GM04503 (cell line): ENCODE measurements around the gene PCDH15.
"Not testable (repeated sequence)": the region's sequence is repeated elsewhere in the genome, so short reads cannot be mapped to it uniquely, and the experiment has no call there.

ENCODE experiments used
- DNase-seq: peaks from one replicate; pipeline ENCODE4 v3.0.0-alpha.2; 2012; ENCODE audit warnings: low read depth

The PCDH15 gene

GRCh38 chr10:53978301-53978700, 822.7 kb downstream of the PCDH15 start:
- no peak for DNase-seq

GRCh38 chr10:53977267-53977666, 823.8 kb downstream of the PCDH15 start:
- no peak for DNase-seq

DNA sequence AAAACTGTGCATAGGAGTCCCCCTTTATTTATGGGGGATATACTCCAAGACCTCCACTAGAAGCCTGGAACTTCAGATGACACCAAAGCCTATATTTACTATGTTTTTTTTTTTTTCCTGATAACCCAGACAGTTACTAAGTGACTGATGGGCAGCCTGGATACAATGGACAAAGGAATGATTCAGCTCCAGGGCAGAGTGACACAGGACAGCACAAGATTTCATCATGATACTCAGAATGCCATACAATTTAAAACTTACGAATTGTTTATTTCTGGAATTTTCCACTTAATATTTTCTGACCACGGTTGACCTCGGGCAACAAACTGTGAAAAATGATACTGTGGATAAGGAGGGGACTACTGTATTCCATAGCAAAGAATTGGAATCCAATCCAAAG, 843.6 kb downstream of the PCDH15 start:
- DNase-seq = no peak

- DNase-seq = no peak
These were observed 845.9 kb downstream of the PCDH15 start for GRCh38 chr10:53955091-53955490.

- no peak for DNase-seq
These were observed 848.1 kb downstream of the PCDH15 start for GRCh38 chr10:53952698-53953630.

- no peak for DNase-seq
These were observed 861.4 kb downstream of the PCDH15 start for GRCh38 chr10:53939654-53940053.

DNA sequence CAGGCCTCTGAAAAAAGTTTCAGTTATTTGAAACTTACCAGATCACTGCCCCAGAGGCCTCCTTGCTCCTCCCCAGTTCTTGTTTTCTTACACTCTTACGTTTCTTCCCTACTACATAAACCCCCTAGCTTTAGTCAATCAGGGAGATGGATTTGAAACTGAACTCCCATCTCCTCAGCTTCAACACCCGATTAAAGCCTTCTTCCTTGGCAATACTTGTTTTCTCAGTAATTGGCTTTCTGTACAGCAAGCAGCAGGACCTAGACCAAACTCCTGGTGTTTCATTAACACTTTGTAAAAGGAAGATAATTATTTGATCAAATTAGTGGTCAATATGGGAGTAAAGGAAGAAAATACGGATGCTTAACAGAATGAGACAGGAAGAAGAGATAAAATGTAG, 870.4 kb downstream of the PCDH15 start:
- DNase-seq = no peak

DNA sequence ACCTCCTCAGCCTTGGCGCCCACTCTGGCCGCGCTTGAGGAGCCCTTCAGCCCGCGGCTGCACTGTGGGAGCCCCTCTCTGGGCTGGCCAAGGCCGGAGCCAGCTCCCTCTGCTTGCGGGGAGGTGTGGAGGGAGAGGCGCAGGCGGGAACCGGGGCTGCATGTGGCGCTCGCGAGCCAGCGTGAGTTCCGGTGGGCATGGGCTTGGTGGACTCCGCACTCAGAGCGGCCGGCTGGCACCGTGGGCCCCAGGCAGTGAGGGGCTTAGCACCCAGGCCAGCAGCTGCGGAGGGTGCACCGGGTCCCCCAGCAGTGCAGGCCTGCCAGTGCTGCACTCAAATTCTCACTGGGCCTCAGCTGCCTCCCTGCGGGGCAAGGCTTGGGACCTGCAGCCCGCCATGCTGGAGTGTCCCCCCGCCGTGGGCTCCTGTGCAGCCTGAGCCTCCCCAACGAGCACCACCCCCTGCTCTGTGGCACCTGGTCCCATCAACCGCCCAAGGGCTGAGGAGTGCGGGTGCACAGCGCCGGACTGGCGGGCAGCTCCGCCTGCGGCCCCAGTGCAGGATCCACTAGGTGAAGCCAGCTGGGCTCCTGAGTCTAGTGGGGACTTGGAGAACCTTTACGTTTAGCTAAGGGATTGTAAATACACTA, 876.9 kb downstream of the PCDH15 start:
- not testable (repeated sequence) for DNase-seq

DNA sequence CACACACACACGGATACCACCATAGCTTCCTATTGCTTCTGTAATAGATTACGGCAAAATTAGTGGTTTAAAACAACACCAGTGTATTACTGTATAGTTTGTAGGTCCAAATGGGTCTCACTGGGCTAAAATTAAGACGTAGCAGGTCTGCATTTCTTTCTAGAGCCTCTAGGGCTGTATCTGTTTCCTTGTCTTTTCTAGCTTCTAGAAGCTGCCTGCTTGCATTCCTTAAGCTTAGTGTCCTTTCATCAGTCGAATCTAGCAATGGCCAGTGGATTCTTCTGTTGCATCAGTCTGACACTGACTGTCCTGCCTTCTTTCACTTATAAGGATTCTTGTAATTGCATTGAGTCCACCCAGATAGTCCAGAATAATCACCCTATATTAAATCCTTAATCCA, 882.3 kb downstream of the PCDH15 start:
- DNase-seq = no peak

DNA sequence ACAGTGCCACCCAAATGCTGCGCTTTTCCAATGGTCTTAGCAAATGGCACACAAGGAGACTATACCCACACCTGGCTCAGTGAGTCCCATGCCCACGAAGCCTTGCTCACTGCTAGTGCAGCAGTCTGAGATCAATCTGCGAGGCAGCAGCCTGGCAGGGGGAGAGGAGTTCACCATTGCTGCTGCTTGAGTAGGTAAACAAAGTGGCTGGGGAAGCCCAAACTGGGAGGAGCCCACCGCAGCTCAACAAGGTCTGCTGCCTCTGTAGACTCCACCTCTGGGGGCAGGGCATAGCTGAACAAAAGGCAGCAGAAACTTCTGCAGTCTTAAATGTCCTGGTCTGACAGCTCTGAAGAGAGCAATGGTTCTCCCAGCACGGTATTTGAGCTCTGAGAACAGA, 891.2 kb downstream of the PCDH15 start:
- no peak for DNase-seq

- no peak for DNase-seq
These were observed 896.4 kb downstream of the PCDH15 start for GRCh38 chr10:53904506-53905241.

GRCh38 chr10:53903756-53904155, 897.3 kb downstream of the PCDH15 start:
- DNase-seq = no peak

DNA sequence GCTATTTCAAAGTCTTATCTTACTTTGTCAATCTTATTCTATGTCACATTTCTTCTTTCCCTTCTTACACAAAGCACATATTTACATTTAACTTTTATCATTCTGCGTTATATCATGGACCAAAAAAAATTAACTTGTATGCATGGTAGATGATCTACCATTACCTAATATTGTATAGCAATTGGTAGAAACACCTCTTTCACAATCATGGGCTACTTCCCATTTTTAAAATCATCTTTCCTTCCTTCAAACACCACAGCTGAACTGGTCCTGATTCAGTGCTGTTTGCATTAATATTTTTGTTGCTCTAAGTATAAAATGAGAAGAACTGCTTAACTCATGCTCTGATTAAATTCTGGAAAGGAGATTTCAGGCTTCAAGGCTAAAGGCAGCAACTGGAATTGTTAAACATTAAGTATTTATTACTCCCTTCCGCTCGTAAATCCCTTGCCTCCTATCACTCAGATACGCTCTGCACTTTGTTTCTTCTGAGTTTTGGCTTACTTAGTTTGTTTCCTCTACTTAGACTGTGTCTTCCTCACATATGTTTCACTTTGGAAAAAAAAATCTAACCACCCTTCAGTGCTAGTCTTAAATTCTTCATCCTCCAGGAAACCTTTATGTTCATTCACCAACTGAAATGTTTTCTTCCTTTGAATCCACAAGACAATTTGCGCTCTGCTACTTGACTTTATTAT, 901.4 kb downstream of the PCDH15 start:
- no peak for DNase-seq

GRCh38 chr10:53898532-53898931, 902.5 kb downstream of the PCDH15 start:
- no peak for DNase-seq

- DNase-seq = no peak
These were observed 906.9 kb downstream of the PCDH15 start for GRCh38 chr10:53894145-53894544.

DNA sequence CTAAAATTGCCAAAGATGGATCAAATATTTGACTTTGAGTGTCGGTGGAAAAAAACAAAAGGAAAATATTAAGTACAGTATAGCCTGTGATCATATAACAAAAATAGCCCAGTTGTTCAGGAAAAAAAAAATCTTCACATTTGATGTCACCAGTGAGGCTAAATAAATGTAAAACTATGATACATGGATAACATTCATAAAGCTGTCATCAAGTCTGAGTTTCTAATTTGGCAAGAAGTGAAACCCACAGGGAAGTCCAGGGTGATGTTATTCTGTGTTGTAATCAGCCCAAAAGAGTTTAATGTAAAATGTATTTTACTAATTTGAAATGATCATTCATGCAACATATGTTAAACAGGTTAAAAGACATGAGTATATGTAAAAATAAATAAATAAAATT, 908.0 kb downstream of the PCDH15 start:
- DNase-seq = no peak

DNA sequence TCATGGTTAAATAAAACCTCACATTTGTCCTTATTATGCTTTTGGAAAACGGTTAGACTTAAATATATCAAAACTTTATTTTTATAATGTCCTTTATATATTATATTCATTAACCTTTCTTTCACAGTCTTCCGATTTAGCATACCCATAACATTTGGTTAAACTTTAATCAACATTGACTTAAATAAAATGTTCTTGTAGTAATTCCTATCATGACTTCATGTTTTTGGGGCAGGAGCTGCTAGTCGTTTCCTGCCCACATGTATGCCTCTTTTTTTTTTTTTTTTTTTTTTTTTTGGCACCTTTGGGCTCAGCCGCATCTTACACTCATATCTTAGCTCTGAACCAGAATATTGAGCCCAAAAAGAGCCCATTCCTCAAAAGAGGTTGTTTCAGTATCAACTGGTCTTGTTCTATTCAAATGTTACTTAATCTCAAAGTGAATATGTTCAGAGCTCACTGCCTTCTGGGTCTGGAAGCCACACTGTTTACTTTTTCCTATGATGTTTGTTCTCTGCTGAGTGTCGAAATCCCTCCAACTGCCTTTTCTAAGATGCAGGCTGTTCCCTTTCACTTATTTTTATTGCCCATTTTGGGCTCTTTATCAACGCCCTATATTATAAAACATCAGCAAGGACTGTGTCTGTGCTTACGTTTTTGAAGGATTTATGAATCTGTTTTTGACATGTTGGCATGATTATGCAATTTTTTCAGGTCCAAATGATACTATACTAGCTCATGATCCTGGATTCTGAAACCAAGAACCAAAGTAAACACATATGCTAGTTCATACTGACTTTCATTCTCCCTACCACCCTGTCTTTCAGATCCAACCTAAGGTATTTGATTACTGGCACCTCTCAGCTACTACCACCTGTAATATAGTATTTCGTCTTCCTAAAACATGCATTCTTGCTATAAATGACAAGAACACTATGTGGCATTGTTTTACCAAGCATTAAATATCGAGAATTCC, 914.4 kb downstream of the PCDH15 start:
- DNase-seq = no peak

DNA sequence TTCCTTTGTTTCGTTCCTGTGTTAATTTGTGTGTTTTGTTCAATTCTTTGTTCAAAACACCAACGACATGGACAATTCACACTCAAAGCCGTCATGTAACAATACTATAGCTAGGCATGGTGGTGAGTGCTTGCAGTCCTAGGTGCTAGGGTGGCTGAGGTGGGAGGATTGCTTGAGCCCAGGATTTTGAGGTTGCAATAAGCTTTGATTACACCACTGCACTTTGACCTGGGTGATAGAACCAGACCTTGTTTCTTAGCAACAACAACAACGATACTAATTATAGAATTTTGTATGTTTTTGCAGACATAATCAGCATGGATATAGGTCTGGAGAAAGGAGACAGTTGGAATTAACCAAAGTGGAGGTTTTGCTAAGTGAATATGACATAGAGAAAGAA, 936.2 kb downstream of the PCDH15 start:
- DNase-seq = no peak

GRCh38 chr10:53852450-53853175, 948.4 kb downstream of the PCDH15 start:
- DNase-seq = no peak

GRCh38 chr10:53846809-53847208, 954.2 kb downstream of the PCDH15 start:
- DNase-seq = no peak
